ENCODE results near the gene EFNB2.

- TF ChIP-seq CTCF (conservative IDR thresholded peaks at IDR 0.05; ENCODE audit: low read length) (no peak), EZH2phosphoT487 (IDR thresholded peaks at IDR 0.05; ENCODE audit: borderline replicate concordance, low read depth, low read length) (no peak)
Observed at GRCh38 chr13:106514928-106515634, 20.4 kb downstream of the EFNB2 start.
